Activated gamma-delta T cell treated with Interleukin-2 at 50 U/mL for 16 hours (primary cell): ENCODE measurements around the gene COLGALT1.
"Not testable (repeated sequence)": the region's sequence is repeated elsewhere in the genome, so short reads cannot be mapped to it uniquely, and the experiment has no call there.

Experiments used
- DNase-seq: peaks from one replicate; pipeline ENCODE4 v3.0.0-alpha.2; 2020

Gene COLGALT1

GRCh38 chr19:17562561-17562960 lies 7.1 kb downstream of the COLGALT1 start:
- no peak for DNase-seq

GRCh38 chr19:17564781-17565180 lies 9.3 kb downstream of the COLGALT1 start:
- no peak for DNase-seq

DNA sequence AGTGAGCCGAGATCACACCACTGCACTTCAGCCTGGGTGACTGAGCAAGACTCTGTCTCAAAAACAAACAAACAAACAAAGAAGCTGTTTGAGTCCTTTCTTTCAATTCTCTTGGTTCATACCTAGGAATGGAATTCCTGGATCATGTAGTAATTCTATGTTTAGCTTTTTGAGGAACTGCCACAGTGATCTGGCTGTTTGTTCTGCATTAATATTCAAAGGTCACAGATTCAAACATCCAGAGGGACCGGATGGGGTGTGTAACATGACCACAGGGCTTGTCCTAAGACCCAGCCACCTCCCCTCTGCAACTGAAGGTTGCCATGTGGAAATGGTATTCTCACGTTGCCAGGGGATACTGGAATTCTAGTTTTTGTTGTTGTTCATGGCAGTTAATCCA lies 10.2 kb downstream of the COLGALT1 start:
- DNase-seq = no peak

DNA sequence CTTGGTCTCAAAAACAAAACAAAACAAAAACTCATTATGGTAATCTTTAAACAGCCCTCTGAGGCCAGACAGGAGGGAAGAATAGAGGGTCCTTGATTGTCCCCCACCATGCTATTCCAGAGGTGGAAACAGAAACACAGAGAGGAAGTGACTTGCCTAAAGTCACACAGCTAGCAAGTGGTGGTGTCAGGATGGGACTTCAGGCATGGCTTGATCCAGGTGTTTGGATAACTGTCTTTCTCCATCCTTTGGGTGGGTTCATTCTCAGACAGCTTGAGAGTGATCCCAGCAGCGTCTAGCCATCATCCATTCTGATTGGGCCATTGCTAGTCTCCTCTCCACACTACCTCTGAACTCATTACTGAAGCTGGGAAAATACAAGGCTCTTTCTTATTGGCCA lies 12.5 kb downstream of the COLGALT1 start:
- DNase-seq = no peak

- DNase-seq = not testable (repeated sequence)
Observed at GRCh38 chr19:17570291-17570690, 14.8 kb downstream of the COLGALT1 start.

DNA sequence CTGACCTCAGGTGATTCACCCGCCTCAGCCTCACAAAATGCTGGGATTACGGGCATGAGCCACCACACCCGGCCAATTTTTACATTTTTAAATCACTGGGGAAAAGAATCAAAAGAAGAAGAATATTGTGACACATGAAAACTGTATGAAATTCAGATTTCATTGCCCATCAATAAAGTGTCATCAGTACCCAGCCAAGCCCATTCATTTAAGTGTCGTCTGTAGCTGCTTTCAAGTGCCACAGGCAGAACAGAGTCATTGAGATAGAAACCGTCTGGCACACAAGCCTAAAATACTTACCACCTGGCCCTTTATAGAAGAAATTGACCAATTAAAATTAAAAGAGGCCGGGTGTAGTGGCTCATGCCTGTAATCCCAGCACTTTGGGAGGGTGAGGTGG lies 15.3 kb downstream of the COLGALT1 start:
- DNase-seq = no peak

DNA sequence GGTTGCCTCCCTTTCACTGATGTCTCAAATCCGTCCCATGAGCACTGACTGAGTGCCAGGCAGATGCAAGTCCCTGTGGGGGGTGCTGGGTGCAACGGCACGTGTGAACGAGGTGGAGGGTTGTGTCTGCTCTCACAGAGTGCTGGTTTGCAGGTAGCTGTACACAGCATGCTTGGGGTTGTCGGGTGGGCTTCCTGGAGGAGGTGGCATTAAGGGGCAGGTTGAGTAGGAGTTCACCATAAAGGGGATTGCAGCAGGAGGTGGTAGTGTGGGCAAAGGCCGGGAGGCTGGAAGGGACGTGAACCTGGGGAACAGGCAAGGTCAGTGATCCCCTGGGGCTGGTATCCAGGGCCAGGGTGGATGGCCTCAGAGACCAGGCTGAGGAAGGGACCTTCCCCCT lies 17.2 kb downstream of the COLGALT1 start:
- no peak for DNase-seq

- no peak for DNase-seq
Observed at GRCh38 chr19:17575871-17576757, 20.7 kb downstream of the COLGALT1 start.

DNA sequence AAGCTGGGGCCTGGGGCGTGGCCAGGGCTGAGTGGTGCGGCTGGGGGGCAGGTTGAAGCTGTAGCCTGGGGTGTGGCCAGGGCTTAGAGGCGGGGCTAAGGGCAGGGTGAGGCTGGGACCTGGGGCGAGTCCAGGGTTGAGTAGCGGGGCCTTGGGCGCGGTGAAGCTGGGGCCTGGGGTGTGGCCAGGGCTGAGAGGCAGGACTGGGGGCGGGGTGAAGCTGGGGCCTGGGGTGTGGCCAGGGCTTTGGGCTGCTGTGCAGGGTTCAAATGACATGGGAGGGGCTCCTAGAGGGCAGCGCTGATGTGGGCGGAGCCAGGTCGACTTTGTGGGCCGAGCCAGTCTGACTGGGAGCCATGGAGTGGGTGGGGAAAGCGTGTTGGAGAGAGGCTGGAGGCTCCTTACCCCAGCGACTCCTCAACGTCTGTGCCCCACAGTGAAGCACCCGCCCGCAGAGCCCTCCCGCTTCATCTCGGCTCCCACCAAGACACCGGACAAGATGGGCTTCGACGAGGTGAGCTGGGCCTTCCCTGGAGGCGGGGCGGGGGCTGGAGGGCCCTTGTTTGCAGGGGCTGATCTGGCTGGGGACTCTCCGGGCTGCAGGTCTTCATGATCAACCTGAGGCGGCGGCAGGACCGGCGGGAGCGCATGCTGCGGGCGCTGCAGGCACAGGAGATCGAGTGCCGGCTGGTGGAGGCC lies 21.5 kb downstream of the COLGALT1 start:
- no peak for DNase-seq

- no peak for DNase-seq
Observed at GRCh38 chr19:17577457-17578097, 22.1 kb downstream of the COLGALT1 start.

GRCh38 chr19:17579661-17580244 lies 24.3 kb downstream of the COLGALT1 start:
- no peak for DNase-seq

DNA sequence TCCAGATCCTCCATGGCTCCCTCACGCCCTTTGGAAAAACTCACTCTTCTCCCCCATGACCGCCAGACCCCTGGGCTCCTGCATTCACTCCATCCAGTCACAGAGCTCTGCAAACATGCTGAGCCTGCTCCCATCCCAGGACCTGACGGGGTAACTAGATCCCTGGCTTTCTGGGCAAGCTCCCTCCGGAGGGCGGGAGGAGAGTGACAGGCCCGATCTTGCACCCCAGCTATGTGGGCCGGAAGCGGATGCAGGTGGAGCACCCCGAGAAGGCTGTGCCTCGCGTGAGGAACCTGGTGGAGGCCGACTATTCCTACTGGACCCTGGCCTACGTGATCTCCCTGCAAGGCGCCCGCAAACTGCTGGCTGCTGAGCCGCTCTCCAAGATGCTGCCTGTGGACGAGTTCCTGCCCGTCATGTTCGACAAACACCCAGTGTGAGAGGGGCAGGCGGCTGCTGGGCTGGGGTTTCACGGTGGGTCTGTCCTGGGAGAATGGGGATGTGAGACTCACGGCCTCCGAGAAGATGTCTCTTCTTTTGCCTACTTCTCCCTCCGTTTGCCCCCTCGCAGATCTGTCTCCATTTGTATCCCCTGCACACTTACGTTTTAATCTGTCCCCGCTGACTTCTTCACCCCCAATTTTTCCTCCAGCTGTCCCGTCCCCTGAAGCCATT lies 25.2 kb downstream of the COLGALT1 start:
- DNase-seq = no peak

DNA sequence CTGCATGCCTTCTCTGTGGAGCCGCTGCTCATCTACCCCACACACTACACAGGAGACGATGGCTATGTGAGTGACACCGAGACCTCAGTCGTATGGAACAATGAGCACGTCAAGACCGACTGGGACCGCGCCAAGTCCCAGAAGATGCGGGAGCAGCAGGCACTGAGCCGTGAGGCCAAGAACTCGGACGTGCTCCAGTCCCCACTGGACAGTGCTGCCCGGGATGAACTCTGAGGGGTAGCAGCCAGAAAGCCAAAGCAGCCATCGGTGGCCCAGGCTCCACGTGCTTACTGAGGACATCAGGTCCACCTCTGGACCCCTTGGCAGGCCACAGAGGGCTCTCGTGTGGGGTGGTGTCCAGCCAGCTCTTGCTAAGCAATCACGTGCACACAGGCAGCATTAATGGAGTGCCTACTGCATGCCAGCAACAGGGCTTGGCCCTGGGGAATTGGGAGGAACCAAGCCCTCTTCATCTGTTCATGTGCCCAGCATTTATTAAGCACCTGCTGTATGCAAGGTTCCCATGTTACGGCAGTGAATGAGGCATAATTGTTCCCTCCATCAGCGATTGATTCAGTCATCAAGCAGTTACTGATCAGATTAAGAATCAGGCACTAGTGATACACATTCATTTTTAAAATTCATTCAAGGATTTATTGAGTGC lies 25.9 kb downstream of the COLGALT1 start:
- no peak for DNase-seq

- no peak for DNase-seq
Observed at GRCh38 chr19:17582613-17583012, 27.2 kb downstream of the COLGALT1 start.

DNA sequence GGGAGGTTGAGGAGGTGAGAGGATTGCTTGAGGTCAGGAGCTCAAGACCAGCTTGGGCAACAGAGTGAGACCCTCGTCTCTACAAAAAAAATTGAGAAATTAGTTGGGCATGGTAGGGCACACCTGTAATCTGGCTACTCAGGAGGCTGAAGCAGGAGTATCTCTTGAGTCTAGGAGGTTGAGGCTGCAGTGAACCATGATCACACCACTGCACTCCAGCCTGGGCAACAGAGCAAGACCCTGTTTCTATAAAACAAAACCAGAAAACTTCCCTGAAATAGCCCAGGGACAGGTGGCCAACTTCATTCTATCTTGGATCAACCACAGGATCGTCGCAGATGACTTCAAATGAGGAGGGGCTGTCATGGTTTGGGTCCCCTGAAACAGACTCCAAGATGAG lies 28.7 kb downstream of the COLGALT1 start:
- DNase-seq = no peak

GRCh38 chr19:17585395-17585794 lies 29.9 kb downstream of the COLGALT1 start:
- not testable (repeated sequence) for DNase-seq

DNA sequence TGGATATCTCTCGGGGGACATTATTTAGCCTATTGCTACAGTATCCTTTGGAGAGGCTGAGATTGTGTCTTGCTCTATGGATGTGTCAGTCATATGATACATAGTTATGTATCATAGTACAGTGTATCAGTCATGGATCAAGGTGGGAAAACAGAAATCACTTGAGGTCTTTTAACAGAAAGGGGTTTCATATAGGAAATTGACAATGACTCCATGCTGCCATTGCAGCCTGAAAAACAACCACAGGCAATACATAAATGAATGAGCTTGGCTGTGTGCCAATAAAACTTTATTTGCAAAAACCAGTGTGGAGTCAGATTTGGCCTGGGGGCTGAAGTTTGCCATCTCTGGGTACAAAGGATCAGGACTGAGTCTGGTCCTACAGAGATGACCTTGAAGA lies 35.4 kb downstream of the COLGALT1 start:
- DNase-seq = no peak

GRCh38 chr19:17594296-17594695 lies 38.8 kb downstream of the COLGALT1 start:
- not testable (repeated sequence) for DNase-seq

DNA sequence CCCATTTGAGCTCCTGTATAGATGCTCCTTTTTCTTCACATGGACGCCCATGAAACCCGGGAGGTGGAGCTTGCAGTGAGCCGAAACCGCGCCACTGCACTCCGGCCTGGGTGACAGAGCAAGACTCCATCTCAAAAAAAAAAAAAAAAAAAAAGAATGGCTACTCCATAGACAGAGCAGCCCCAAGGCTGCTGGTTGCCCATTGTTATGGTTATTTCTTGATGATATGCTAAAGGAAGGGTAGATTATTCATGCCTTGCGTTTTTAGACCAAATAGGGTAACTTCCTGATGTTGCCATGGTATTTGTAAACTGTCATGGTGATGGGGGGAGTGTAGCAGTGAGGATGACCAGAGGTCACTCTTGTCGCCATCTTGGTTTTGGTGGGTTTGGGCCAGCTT lies 42.6 kb downstream of the COLGALT1 start:
- not testable (repeated sequence) for DNase-seq

- no peak for DNase-seq
Observed at GRCh38 chr19:17598953-17599352, 43.5 kb downstream of the COLGALT1 start.

DNA sequence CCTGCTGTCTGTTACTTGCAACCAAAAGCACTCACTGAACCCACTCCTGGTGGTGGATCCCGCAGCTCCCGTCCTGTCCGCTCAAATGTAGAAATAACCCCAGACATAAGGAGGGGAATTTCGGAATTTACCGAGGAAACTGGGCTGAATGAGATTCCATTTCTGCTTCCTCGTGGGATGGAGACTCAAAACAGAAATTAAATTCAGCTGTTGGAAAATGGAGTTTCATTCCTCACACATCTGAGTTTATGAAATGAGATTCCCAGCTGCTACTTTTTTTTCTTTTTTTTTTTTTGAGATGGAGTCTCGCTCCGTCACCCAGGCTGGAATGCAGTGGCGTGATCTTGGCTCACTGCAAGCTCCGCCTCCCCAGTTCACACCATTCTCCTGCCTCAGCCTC lies 44.3 kb downstream of the COLGALT1 start:
- DNase-seq = no peak

- DNase-seq = no peak
Observed at GRCh38 chr19:17601683-17602082, 46.2 kb downstream of the COLGALT1 start.
